GM21529 (cell line): ENCODE measurements around the gene CNP.
A peak's percentile ranks its signal among the peaks of the same experiment; 100 is the strongest.

Experiments
- ATAC-seq: cut with Tn5 transposase; IDR thresholded peaks from one replicate; pipeline ENCODE4 v1.9.1; 2021; ENCODE audit not compliant: unreplicated experiment

Gene CNP

DNA sequence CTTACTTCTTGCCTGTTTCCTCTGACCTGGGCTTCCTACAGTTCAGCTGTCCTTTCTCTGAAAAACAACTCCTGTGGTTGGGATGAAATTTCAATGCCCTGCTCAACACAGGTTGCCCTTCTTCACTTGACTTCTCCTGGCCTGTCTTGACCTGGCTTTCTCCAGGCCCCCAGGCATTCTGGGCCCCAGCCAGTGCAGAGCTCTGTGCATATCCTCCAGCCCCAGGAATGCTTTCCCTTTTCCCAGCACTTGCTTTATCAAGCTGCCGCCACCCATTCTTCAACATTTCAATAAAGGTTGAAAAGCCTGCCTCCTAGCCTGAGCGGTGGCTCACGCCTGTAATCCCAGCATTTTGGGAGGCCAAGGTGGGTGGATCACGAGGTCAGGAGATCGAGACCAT lies 25.4 kb upstream of the CNP start:
- ATAC-seq: no peak

DNA sequence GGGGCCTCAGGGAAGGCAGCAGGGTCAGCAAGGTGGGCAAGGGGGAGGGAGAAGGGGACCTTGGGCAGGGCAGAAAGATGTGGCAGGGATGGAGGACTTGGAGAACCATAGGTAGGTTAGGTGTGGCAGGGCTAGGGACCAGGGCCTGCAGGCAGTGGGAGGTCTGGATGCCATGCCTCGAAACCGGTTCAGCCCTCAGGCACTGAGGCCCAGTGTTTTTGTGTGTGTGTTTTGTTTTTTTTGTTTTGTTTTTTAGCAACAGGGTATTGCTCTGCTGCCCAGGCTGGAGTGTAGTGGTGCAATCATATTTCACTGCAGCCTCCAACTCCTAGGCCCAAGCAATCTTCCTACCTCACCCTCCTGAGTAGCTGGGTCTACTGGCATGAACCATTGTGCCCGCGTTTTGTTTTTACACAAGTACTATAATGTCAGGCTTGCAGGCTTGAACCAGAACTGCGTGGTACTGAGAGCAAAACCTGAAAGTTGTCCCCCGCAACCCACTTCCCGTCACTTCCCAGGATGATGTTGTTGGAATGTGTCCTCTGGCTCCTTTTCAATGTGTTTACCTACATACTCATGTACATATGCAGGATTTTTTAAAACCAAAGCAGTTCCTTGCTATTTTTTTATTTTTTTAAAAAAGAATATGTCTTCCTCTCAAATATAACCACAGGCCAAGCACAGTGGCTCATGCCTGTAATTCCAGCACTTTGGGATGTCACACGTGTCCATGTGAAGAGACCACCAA lies 23.8 kb upstream of the CNP start:
- no peak for ATAC-seq

DNA sequence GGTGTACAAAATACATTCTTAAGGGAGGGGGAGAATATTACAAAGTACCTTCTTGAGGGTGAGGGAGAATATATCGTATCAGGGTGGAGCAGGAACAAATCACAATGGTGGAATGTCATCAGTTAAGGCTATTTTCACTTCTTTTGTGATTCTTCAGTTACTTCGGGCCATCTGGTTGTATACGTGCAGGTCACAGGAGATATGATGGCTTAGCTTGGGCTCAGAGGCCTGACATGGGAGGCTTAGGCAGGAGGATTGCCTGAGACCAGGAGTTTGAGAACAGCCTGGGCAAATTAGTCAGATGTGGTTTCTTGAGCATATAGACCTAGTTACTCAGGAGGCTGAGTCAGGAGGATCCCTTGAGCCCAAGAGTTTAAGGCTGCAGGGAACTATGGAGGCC lies 23.1 kb upstream of the CNP start:
- no peak for ATAC-seq

DNA sequence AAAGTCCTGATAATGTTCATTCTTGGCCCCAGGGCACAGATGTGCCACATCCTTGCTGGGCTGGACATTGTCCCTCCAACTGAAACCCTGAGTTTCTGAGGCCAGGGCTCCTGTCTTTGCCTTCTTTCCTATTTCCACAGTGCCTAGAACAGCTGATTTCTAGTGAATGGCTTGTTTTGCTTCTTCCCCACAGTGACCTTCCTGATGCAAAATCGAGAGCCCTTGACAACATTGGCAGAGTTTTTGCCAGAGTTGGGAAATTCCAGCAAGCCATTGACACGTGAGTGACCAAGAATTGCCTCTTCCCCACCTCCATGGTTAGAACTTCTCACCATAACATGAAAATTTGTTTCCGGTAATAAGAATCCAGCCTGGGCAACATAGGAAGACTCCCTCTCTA lies 21.7 kb upstream of the CNP start:
- ATAC-seq: no peak

DNA sequence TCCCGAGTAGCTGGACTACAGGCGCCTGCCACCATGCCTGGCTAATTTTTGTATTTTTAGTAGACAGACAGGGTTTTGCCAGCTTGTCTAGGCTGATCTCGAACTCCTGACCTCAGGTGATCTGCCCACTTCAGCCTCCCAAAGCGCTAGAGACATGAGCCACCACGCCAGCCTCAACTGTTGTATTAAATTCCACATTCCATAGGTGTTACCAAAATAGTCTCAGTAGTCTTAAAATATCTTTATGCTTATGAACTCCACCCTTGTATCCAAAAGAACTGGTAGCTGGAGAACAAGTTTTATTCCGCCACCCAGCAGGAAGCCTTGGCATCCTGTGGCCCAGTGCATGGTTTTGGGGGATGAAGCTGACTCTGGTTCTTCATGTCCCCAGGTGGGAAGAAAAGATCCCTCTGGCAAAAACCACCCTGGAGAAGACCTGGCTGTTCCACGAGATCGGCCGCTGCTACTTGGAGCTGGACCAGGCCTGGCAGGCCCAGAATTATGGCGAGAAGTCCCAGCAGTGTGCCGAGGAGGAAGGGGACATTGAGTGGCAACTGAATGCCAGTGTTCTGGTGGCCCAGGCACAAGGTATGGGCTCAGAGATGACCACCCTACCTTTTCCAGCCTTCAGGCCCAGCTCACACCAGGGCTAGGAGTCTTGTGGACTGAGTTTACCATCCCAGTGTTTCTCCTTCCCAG lies 17.7 kb upstream of the CNP start:
- ATAC-seq: no peak

DNA sequence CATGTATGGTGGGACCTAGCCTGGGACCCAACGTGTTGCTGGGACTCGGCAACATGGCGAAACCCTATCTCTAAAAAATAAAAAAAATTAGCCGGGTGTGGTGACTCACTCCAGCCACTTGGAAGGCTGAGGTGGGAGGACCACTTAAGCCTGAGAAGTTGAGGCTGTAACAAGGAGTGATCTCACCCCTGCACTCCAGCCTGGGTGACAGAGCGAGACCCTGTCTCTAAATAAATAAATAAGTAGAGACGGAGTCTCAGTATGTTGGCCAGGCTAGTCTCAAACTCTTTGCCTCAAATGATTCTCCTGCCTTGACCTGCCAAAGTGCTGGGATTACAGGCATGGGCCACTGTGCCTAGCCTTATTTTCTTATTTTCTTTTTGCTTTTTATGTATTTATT lies 10.1 kb upstream of the CNP start:
- ATAC-seq: no peak

DNA sequence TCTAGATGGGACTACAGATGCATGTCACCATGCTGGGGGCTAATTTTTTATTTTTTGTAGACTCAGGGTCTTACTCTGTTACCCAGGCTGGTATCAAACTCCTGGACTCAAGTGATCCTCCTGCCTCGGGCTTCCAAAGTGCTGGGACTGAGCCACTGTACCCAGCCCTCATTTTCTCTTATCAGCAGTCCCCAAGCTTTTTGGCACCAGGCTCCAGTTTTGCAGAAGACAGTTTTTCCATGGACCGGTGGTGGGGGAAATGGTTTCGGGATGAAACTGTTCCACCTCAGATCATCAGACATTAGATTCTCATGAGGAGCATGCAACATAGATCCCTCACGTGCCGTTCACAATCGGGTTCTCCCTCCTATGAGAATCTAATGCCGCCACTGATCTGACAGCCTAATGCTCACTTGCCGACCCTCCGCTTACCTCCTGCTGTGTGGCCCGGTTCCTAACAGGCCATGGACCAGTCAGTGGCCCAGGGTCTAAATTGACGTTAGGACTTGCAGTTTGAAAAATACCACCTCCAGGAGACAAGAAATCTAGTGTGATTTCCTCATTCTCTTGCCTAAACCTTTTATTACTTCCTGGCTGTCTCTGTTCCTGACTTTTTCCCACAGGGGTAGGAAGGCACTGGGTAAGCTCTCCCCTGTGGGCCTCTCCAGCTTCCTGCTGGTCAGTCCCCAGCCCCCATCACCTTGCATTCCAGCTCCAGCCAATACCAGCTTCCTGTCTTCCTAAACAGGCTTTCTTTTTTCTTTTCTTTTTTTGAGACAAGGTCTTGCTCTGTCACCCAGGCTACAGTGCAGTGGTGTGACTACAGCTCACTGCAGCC lies 9.3 kb upstream of the CNP start:
- no peak for ATAC-seq

DNA sequence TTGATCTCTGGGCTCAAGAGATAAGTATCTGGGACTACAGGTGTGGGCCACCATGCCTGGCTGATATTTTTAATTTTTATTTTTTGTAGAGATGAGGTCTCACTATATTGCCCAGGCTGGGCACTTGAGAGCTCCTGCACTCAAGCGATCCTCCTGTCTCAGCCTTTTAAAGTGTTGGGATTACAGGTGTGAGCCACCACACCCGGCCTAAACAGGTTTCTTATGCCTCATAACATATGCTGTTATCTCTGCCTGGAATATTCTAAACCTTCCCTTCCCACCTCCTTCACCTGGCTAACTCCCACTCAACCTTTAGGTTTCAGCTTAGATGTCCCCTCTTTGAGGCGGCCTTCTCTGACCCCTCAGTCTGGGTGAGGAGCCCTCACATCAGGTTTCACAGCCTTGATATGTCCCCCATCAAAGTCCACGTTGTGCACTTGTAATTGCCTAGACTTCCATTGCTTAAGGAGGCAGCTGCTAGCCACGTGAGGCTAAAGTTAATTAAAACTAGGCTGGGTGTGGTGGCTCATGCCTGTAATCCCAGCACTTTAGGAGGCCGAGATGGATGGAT lies 8.6 kb upstream of the CNP start:
- ATAC-seq: no peak

DNA sequence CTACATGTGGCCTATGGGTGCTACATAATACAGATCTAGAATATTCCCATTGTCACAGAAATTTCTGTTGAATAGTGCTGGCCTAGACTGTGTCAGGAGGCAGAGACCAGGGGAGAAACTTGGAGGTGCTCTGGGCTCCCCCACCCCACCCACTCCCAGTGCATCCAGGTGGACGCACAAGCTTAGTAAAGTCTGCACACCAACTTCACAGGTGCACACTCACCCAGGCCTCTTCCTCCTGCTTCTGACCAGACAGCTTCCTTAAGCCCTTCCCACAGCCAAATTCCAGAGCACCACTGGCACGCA lies 7.6 kb upstream of the CNP start:
- no peak for ATAC-seq

DNA sequence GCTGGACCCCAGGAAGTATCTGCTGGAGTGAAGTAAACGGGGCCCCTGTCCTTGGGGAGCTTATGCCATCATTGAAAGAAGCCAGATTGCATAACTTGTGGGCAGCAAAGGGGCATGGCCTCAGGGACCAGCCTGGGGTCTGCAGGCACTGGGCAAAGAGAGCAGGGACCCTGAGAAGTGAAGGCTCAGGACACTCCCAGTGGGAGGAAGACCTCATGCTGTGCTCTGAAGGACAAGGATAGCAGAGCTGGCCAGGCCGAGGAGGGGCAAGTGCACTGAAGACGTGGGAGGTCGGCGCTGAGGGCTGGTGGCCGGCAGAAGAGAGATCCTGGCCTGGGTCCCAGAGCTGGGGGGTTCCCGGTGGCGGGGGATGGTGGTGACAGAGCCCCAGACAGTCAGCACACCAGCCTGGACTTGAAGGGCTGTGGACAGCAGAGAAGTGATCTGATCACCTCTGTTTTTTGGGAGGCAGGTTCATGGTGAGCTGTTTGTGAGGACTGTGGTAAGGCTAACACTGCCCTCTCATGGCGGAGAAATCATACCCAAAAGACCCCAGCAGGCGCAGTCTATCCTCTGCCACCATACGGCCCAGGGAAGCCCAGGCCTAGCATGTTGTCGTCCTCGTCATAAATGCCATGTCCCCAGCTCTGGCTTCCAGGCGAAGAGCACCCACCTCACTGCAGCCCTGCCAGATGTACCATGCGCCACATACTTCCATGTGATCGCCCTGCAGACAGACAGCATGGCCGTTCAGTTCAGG lies 7.1 kb upstream of the CNP start:
- ATAC-seq: no peak

DNA sequence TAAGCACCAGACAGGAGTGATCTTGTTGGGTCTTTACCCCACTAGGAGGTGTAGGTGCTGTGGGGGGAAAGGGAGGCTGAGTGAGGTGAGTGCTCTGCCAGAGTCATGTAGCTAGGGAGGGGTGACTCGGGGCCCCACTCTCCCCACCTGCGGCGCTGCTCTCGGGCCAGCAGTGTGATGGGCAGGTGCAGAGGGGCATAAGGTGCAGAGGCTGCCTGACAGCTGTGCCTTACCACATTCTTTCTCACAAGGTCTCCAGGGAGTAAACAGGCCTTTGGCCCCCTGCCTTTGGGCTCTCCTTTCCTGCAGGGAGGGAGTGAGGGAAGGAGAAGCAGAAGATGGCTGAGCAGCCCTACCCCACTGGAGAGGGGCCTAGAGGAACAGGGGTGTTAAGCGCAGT lies 4.5 kb upstream of the CNP start:
- ATAC-seq: no peak

DNA sequence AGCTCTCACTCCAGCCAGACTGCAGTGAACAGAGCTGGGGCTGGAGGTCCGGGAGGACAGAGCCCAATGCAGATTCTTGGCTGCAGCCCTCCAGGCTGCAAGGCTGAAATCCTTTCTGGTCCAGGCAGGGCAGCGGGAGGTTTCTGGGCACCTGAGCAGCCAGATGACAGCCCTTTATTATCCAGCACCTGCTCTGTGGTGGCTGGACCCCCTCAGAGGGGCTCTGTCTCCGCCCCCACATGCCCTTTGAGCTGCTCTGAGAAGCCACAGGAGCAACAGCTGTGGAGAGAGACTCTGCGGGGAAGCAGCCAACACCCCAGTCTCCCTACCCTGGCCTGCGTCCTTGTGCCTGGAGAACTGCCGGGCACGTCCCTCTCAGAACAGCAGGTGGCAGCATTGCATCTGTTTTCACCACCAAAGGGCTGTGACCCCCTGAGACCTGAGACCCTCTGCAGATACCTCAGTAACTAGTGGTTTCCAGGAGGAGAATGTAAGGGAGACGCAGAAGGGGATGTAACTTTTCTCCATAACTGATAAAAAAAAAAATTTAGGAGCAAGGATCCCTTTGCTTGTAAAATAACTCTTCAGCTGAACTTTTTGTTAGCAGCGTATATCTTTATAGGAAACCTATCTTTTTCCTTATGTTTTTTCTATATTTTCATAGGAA lies 3.7 kb upstream of the CNP start:
- no peak for ATAC-seq

DNA sequence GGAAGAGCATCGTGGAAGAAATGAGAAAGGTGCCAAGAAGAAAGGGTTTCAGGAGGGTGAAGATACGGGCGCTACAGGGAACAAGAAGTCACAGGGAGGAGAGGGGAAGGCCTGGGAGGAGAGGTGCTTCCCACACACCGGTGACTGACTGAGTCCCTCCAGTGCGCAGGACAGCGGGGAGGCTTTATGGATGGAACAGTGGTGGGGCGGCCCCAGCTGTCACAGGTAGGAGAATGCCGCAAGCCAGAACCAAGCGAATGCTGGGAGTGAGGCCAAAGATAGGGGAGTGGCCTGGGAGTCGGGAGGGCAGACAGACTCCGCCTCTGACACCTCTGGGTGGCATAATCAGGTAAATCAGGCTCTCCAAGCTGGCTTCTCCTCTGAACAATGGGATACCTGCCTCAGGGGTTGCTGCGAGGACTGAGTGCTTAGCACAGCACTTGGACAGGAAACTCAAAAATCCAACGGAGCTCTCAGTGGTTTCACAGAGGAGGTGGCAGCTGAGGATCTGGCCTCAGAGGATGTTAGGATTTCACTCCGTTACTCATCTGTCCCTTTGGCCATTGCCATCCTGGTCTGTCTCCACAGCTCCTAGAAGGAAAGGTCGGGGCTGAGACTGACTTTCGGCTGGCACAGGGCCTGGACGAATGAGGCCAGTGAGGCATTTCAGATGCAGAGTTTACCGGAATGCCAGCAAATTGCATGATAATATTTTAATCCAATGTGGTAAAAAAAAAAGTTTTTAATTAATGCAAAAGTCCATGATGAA lies 717 bp upstream of the CNP start:
- no peak for ATAC-seq

DNA sequence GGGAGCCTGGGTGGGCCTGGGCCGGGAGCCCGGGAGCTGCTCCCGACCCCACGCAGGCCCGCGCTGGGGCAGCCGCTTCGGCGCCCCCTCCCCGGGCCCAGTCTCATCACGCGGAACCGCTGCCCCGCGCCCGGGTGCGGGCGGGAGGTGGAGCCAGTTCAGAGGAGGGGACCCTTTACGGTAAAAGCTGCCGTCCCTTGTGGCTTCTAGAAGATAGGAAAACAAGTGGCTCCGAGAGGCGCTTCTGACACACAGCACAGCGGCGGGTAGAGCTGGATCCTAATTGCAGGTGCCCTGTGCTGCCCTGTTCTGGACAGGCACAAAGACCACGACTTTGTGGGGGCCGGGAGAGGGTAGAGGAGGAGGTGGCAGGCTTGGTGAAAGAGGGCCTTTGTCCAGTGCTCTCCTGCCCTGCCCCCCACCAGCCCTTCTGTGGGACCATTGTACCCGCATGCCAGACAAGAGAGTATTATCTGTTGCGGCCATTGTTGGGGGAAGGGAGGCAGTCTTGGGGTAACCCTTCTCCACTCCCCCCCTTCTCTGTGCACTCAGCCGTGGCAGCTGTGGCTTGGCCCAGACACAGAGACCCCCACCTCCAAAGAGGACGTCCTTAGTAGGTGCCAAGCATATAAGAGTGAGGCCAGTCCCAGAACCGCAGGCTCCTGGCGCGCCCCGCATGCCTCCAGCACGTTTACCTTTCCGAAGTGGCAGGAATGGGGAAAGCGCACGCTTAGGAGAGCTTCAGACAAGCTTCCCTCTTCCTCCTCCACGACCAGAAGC lies 736 bp downstream of the CNP start:
- peak; percentile 7 for ATAC-seq

DNA sequence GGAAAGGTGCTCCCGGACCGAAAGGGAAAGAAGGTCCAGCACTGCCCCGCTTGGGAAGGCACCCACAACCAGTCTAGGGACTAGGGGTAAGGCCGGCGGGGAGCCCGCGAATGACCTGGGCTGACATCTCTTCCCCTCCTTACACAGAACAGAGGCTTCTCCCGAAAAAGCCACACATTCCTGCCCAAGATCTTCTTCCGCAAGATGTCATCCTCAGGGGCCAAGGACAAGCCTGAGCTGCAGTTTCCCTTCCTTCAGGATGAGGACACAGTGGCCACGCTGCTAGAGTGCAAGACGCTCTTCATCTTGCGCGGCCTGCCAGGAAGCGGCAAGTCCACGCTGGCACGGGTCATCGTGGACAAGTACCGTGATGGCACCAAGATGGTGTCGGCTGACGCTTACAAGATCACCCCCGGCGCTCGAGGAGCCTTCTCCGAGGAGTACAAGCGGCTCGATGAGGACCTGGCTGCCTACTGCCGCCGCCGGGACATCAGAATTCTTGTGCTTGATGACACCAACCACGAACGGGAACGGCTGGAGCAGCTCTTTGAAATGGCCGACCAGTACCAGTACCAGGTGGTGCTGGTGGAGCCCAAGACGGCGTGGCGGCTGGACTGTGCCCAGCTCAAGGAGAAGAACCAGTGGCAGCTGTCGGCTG lies 1.5 kb downstream of the CNP start:
- ATAC-seq: no peak

DNA sequence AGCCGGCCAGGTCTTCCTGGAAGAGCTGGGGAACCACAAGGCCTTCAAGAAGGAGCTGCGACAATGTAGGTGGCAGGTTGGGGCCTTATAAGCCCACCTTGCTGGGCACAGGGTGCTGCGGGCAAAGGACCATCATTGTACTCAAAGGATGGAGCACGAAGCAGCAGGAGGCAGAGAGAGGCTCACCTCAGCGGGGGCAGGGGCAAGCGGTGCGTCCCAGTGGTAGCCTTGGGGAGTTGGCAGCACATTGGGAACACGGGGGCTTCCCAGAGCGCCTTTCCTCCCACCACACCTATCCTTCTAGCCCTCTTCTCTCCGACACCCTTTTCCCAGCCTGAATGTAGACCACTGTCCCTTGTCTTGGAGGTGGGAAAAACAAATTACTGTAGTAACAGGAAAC lies 2.1 kb downstream of the CNP start:
- no peak for ATAC-seq

DNA sequence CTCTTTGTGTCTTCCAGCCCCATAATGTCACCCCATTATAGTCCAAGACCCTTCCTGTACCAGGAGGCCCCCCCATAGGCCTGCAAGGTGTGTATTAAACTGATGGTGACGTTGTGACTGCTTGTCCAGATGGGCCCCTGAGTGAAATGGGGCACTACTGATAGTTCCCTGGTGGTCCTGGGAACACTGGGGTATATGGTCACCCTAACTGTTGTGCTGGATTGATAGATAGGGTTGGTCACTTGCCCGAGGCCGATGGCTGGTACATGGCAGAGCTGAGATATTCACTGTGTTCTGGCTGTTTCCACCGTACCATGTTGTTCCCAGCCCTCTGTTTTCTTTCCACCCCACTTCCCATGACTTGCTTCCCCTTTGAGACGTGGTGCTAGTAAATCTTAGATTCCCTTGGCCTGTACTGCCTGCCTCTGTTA lies 4.3 kb downstream of the CNP start:
- ATAC-seq: no peak

DNA sequence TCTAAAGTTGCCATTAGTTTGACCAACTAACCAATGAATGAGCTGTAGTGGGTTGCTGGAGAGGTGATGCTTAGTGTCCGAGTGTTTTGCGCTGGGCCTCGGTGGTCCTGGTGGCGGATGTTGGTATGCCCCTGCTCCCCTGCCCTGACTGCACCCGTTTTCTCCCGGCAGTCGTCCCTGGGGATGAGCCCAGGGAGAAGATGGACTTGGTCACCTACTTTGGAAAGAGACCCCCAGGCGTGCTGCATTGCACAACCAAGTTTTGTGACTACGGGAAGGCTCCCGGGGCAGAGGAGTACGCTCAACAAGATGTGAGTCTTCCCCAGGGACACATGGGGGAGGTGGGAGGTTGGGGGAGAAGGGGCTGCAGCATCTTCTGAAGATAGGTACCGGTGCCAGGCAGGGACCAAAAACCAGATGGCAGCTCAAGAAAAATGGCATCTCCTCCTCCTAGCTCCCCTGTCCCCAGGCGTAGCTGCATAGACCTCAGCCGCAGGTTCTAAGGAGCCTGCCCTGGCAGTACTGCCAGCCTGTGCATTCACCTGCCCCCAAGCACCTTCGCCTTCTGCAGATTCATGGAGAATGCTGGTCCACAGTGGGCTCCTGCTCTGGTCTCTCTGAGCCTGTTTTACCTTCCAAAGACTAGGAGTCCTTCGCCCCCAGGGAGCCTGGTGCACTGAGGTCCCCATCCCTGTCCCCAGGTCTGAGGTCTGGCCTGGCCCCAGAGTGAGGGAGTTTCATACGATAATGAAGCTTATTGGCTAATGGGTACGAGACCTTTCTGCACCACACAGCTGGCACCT lies 5.3 kb downstream of the CNP start:
- ATAC-seq: no peak
